Measurements from ENCODE around the gene GALNS.

The GALNS gene

DNA sequence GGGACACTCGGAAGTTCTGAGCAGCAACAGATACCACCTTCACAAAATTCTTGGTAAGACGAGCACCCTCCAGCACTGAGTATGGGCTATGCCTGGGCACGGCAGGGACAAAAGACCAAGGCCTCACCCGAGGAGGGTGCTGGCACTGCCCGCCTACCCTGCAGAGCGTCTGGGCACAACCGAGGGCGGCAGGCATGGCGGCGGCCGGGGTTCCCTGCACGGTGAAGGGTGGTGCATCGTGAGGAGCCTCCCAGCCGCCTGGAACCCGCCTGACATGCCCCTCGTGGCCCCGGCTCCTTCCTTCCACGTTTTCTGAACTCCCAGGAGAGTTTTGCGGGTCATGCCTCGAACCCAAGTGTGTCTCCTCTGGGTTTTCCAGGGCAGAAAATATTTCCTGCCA is 18.9 kb downstream of the GALNS start:
- no peak for TF ChIP-seq CEBPB (IDR thresholded peaks at IDR 0.05)
- no peak for TF ChIP-seq YY1 (IDR thresholded peaks at IDR 0.05; ENCODE audit: low read depth)
- TF ChIP-seq RAD21 (IDR thresholded peaks at IDR 0.05; ENCODE audit: low read depth): no peak
- no peak for TF ChIP-seq EGR1 (IDR thresholded peaks at IDR 0.05)
- TF ChIP-seq, protein P1, sequence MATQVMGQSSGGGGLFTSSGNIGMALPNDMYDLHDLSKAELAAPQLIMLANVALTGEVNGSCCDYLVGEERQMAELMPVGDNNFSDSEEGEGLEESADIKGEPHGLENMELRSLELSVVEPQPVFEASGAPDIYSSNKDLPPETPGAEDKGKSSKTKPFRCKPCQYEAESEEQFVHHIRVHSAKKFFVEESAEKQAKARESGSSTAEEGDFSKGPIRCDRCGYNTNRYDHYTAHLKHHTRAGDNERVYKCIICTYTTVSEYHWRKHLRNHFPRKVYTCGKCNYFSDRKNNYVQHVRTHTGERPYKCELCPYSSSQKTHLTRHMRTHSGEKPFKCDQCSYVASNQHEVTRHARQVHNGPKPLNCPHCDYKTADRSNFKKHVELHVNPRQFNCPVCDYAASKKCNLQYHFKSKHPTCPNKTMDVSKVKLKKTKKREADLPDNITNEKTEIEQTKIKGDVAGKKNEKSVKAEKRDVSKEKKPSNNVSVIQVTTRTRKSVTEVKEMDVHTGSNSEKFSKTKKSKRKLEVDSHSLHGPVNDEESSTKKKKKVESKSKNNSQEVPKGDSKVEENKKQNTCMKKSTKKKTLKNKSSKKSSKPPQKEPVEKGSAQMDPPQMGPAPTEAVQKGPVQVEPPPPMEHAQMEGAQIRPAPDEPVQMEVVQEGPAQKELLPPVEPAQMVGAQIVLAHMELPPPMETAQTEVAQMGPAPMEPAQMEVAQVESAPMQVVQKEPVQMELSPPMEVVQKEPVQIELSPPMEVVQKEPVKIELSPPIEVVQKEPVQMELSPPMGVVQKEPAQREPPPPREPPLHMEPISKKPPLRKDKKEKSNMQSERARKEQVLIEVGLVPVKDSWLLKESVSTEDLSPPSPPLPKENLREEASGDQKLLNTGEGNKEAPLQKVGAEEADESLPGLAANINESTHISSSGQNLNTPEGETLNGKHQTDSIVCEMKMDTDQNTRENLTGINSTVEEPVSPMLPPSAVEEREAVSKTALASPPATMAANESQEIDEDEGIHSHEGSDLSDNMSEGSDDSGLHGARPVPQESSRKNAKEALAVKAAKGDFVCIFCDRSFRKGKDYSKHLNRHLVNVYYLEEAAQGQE (IDR thresholded peaks at IDR 0.05; ENCODE audit: low read depth): no peak
- no peak for TF ChIP-seq TEAD4 (IDR thresholded peaks at IDR 0.05)
- TF ChIP-seq TCF12 (IDR thresholded peaks at IDR 0.05; ENCODE audit: low read depth): no peak
- TF ChIP-seq NFIC (IDR thresholded peaks at IDR 0.05): no peak
- TF ChIP-seq, protein P2, sequence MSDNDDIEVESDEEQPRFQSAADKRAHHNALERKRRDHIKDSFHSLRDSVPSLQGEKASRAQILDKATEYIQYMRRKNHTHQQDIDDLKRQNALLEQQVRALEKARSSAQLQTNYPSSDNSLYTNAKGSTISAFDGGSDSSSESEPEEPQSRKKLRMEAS (IDR thresholded peaks at IDR 0.05): no peak
- TF ChIP-seq CREB1 (IDR thresholded peaks at IDR 0.05; ENCODE audit: low read depth): no peak
- no peak for TF ChIP-seq FOXM1 (IDR thresholded peaks at IDR 0.05; ENCODE audit: borderline replicate concordance, low read depth)
- TF ChIP-seq EP300 (IDR thresholded peaks at IDR 0.05; ENCODE audit: borderline replicate concordance): no peak
- TF ChIP-seq ZBTB7A (IDR thresholded peaks at IDR 0.05; ENCODE audit: low read depth): no peak
- no peak for TF ChIP-seq TAF1 (IDR thresholded peaks at IDR 0.05; ENCODE audit: low read depth)
- TF ChIP-seq, protein P3, sequence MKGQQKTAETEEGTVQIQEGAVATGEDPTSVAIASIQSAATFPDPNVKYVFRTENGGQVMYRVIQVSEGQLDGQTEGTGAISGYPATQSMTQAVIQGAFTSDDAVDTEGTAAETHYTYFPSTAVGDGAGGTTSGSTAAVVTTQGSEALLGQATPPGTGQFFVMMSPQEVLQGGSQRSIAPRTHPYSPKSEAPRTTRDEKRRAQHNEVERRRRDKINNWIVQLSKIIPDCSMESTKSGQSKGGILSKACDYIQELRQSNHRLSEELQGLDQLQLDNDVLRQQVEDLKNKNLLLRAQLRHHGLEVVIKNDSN (IDR thresholded peaks at IDR 0.05): no peak

DNA sequence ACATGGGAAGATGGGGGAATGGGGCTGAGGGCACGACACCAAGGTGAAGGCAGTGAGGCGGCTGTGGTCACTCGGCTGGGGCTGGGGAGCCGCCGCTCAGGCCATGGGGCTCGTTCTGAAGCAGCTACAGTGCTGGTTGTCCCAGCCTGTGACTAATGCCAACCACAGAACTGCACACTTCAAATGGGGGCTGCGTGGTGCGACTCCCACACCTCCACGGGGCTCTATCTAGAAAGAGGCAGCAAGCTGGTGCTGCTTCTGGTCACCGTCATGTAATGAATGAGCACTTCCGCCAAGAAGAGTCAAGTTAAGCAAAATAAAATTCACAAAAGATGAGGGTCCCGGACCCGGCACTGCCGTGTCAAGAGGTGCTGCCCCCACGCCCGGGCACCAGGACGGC is 20.0 kb downstream of the GALNS start:
- TF ChIP-seq YY1 (IDR thresholded peaks at IDR 0.05; ENCODE audit: low read depth) (no peak), NFIC (IDR thresholded peaks at IDR 0.05) (no peak), RAD21 (IDR thresholded peaks at IDR 0.05; ENCODE audit: low read depth) (no peak), TCF12 (IDR thresholded peaks at IDR 0.05; ENCODE audit: low read depth) (no peak), EP300 (IDR thresholded peaks at IDR 0.05; ENCODE audit: borderline replicate concordance) (no peak), ZBTB7A (IDR thresholded peaks at IDR 0.05; ENCODE audit: low read depth) (no peak), TEAD4 (IDR thresholded peaks at IDR 0.05) (no peak), CEBPB (IDR thresholded peaks at IDR 0.05) (no peak), FOXM1 (IDR thresholded peaks at IDR 0.05; ENCODE audit: borderline replicate concordance, low read depth) (no peak), CREB1 (IDR thresholded peaks at IDR 0.05; ENCODE audit: low read depth) (no peak), TAF1 (IDR thresholded peaks at IDR 0.05; ENCODE audit: low read depth) (no peak)
- TF ChIP-seq, protein P2 (IDR thresholded peaks at IDR 0.05): no peak
- TF ChIP-seq, protein P1 (IDR thresholded peaks at IDR 0.05; ENCODE audit: low read depth): no peak
- TF ChIP-seq, protein P3 (IDR thresholded peaks at IDR 0.05): no peak

DNA sequence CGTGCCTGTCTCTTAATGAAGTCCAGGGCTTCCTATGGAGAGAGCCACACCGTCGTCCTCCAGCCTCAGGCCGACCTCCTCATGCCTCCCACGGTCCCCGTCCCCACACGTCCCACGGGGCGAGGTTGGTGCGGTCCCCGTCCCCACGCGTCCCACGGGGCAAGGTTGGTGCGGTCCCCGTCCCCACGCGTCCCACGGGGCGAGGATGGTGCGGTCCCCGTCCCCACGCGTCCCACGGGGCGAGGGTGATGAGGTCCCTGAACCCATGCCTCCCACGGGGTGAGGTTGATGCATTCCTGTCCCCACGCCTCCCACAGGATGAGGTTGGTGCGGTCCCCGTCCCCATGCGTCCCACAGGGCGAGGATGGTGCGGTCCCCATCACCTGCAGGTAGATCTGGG is 20.9 kb downstream of the GALNS start:
- TF ChIP-seq, protein P2 (IDR thresholded peaks at IDR 0.05): no peak
- TF ChIP-seq FOXM1 (IDR thresholded peaks at IDR 0.05; ENCODE audit: borderline replicate concordance, low read depth) (no peak), NFIC (IDR thresholded peaks at IDR 0.05) (no peak)

DNA sequence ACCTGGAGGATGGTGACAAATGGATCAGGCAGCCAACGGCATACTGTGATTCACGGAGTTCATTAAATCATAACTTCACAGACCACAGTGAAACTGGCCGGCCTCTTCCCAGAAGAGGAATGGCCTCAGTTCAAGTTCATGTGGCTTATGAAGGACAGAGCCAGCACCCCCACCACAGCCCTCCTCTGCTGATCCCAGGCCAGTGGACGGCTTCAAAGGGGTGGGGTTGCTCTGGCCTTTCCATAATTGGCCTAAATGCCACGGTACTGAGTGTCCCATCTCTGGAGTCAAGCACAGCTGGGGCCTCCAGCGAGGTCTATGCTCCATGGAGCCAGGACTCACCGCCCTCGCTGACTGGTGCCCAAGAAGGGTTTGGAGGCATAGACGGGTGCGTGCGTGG is 21.4 kb downstream of the GALNS start:
- TF ChIP-seq YY1 (IDR thresholded peaks at IDR 0.05; ENCODE audit: low read depth): no peak
- TF ChIP-seq, protein P3 (IDR thresholded peaks at IDR 0.05): no peak
- no peak for TF ChIP-seq EGR1 (IDR thresholded peaks at IDR 0.05)
- no peak for TF ChIP-seq TCF12 (IDR thresholded peaks at IDR 0.05; ENCODE audit: low read depth)
- no peak for TF ChIP-seq EP300 (IDR thresholded peaks at IDR 0.05; ENCODE audit: borderline replicate concordance)
- TF ChIP-seq, protein P2 (IDR thresholded peaks at IDR 0.05): no peak
- TF ChIP-seq CEBPB (IDR thresholded peaks at IDR 0.05): no peak
- TF ChIP-seq CREB1 (IDR thresholded peaks at IDR 0.05; ENCODE audit: low read depth): no peak
- TF ChIP-seq NFIC (IDR thresholded peaks at IDR 0.05): no peak
- TF ChIP-seq TEAD4 (IDR thresholded peaks at IDR 0.05): no peak
- no peak for TF ChIP-seq TAF1 (IDR thresholded peaks at IDR 0.05; ENCODE audit: low read depth)

DNA sequence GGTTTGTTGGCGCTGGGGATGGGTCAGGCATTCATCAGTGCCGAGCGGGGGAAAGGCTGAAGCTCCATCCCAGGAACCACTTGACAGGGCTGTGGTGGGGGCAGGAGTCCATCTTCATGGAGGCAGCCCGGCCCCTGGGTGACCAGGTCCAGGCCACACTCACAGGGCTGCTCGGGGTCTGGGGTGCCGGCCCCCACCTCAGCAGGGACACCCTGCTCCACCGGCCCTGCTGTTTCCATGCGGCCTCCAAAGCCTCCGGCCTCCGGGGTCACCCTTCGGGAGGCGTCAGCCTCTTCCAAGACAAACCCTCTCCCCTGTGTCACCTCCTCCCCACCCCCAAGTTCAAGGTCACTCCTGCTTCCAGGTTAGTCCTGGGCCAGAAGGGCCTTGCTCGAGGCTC is 22.1 kb downstream of the GALNS start:
- TF ChIP-seq EGR1 (IDR thresholded peaks at IDR 0.05) (no peak), TCF12 (IDR thresholded peaks at IDR 0.05; ENCODE audit: low read depth) (no peak), EP300 (IDR thresholded peaks at IDR 0.05; ENCODE audit: borderline replicate concordance) (no peak), ZBTB7A (IDR thresholded peaks at IDR 0.05; ENCODE audit: low read depth) (no peak), CEBPB (IDR thresholded peaks at IDR 0.05) (no peak), FOXM1 (IDR thresholded peaks at IDR 0.05; ENCODE audit: borderline replicate concordance, low read depth) (no peak), CREB1 (IDR thresholded peaks at IDR 0.05; ENCODE audit: low read depth) (no peak), TAF1 (IDR thresholded peaks at IDR 0.05; ENCODE audit: low read depth) (no peak), YY1 (IDR thresholded peaks at IDR 0.05; ENCODE audit: low read depth) (no peak), NFIC (IDR thresholded peaks at IDR 0.05) (no peak), RAD21 (IDR thresholded peaks at IDR 0.05; ENCODE audit: low read depth) (no peak), TEAD4 (IDR thresholded peaks at IDR 0.05) (no peak)
- TF ChIP-seq, protein P2 (IDR thresholded peaks at IDR 0.05): no peak
- TF ChIP-seq, protein P3 (IDR thresholded peaks at IDR 0.05): no peak
- TF ChIP-seq, protein P1 (IDR thresholded peaks at IDR 0.05; ENCODE audit: low read depth): no peak
